NCI-H2227 (cell line): Measurements from ENCODE around the gene PEMT.
A peak's percentile ranks its signal among the peaks of the same experiment; 100 is the strongest.

Experiments used
- DNase-seq: peaks from one replicate; lab custom pipeline; 2025; ENCODE audit not compliant: unreplicated experiment; lab: John Stamatoyannopoulos, UW

The PEMT gene

GRCh38 chr17:17554266-17554665 lies 37.2 kb downstream of the PEMT start:
- DNase-seq: no peak

DNA sequence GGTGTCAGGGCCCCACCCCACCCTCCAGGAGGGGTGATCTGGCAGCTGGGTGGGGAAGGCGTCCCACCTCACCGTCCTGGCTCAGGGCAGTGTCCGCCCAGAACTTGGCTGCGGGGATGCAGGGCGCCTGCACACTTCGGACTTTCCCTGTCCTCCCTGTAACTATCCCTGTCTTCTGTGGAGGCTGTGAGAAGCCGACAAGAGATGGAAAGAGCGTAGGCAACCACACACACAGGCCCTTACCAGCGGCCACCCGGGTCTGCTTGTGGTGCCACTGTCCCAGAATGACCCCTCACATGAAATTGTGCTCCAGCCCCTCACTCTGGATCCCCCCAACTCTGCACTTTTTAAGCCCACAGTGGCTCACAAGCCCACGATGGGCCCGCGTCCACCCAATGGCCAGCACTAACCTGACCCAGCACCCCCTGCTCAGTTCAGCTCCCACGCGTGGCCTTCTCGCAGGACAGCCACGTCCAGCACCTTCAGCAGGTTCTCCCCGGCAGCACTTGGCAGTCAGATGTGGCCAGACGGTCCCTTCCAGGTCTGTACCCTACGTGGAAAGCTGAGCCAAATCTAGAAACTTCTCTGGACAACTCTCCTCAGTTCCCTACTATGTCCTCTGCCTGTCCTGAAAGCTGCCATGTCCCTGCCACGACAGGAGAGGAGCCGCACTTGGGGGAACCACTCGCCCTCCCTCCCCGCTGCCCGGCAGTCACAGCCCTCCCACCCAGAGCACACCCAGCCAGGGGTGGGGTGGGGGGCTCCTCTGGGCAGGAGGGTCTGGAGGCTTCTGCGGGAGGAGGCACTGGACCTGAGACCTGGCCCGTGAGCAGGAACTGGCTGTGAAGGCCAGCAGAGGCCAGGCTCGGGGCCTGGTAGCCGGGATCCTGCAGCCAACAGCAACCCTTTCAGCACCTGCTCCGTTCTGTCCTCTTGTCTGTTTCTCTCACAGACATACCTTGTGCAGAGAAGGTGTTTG lies 38.0 kb downstream of the PEMT start:
- DNase-seq: no peak

GRCh38 chr17:17552351-17553216 lies 38.9 kb downstream of the PEMT start:
- DNase-seq: no peak

GRCh38 chr17:17551361-17551760 lies 40.1 kb downstream of the PEMT start:
- DNase-seq: peak; percentile 66

DNA sequence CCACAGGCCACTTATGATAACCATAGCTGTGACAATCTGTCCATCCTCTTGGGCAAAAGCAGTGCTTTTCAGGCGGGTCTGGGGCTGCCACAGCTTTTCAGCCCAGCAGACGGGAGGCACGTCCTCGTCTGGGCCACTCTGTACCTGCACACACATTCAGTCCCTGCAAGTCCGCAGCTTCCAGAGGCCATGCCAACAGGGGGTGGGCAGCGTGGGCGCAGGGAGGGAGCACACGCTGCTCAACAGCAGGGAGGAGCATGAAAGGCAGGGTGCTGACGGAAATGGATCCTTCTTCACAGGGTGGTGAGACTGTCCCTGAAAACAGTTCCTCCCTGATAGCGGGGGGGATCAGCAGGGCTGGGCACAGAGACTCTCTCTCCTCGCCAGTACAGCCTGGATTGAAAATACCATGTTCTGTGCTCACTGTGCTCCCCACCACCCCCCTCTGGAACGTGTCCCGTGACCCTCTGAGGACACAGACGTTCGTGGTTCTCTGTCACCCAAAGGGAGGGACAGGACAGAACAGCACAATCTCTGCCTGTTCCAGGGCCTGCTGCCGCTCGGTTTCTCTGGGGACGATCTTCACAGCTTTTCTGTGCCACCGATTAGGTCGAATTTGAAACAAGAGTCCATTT lies 41.7 kb downstream of the PEMT start:
- no peak for DNase-seq

DNA sequence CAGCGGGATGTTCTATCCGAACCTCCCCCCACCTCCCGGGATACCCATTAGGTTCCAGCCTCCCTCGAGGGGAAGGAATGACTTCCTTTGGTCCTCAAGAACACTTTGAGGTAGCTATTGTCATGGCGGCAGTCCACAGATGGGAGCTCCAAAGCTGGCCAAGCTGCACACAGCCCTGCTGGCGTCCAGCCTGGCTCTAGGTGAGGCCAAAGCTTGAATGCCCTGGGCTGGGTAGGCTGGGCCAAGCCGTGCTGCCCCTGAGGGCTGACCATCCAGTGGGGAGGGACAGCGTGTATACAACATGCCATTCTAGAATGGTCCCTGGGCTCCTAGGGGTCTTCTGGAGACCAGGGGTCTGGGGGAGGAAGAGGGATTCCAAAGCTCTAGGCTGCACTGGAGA lies 43.5 kb downstream of the PEMT start:
- DNase-seq: no peak

DNA sequence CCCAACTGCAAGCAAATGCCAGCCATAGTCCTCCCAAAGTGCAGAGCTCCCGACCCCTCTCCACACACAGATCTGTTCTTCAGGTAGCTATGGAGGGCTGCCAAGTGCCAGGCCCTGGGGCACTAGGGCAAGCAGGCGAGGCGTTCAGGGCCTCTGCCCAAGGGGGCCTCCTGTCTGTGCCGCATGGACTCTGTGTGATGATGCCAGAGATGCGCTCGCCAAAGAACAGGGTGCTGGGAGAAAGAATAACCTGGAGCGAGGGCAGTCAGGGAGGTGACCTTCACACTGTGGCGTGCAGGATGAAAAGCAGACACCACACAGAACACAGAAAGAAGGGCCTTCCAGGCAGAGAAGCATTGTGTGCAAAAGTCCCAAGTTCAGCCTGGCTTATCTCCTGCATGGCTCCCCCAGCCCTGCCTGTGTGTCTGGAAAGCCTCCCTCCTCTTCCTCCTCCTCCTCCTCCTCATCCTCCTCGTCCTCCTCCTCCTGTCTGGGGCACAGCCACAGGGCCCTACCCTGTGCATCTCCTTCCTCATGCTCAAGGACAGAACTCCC lies 44.2 kb downstream of the PEMT start:
- DNase-seq: no peak

DNA sequence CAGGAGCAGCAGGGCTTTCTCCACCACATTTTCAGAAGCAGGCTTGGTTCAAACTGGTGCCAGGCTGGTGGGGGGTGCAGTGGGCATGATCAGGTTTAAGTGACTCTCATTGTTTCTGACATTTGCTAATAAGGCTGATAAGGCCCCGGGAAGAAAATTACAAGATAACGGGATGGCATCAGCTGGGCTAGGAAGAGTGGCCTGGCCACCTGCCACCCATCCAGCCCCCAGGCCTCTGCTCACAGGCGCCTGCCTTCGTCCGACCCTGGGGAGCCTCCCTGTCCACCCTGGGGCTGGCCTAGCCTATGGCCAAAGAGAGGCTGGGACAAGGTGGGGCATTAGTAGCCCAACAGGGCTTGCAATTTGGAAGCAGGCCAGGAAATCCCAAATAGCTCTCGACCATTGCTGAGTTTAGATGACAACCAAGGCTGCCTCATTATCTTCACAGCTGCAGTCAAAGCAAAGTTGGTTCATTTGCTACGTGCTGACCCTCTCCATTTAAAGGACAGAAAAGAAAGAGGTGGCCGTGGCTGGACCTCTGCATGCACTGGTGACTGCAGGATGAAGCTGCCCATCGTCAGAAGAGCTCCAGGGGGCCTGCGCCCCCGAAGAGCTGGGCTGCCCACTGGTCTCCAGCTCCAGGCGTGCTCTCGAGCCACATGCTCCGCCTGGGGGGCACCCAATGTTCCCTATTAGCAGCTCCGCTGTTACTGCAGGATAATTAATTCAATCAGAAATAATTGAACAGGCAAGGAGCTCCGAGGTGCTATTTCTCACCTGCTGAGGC lies 44.9 kb downstream of the PEMT start:
- DNase-seq: no peak

DNA sequence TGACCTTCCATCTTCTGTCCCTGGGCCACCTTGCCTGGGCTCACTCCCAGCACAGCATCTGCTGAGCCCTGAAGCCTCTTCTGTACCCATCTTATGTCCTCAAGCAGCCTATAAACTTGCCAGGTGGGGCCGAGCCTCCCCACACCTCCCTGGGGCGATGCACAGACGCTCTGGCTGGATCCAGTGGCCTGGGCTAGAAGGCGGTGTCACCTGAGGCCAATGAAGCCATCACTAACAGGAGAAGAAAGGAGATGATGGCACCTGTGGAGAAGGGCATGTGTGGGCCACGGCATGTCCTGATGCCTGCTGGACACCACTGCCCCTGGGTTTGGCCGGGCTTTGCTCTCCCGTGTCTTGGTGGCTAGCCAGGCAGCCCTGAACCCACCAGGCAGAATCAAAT lies 45.5 kb downstream of the PEMT start:
- DNase-seq: no peak

- no peak for DNase-seq
Measured at GRCh38 chr17:17545031-17545820, 46.3 kb downstream of the PEMT start.

DNA sequence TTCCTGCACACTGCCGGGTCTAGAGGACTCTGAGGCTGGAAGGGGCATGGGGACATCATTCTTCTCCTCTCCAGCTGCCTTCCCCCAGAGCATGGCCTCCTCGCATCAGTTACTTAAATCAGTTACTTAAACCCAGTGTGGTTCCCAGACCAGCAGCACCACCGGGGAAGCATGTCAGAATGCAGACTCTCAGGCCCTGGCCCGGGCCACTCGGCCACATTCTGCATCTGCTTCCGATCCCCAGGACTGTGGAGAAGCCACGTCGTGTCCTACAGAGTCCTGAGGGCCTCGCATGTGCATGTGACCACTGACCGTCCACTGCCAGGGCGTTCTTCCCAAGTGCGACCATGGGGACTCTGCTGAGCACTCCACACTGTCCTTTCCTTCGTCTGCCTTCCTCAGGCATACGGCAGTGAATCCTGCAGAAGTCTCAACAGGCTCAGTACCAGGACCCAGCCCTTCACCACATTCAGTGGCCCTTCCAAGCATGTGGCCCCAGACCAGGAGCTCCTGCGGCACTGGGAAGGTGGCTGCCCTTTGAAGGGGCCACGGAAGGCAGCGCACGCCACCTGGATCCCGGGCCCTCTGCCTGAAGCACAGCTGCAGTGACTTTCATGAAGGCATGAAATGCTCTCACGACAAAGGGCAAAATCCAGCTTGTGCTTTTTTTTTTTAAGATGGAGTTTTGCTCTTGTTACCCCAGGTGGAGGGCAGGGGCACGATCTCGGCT lies 48.4 kb downstream of the PEMT start:
- no peak for DNase-seq

DNA sequence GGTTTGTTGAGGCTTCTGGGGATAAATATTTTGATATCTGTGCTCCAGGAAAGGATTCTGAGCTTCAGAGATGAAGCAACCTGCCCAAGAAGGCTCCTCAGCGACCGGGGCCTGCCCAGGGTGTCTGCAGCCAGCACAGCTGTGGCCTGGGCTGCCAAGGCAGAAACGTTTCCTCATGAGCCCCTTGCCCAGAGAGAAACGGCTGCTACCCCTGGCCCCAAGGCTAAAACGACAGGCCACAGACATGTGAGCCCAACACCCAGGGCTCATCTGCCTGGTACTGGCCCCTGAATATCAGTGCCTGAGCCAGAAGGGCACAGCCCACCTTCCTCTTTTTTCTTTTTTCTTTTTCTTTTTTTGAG lies 49.9 kb downstream of the PEMT start:
- no peak for DNase-seq

DNA sequence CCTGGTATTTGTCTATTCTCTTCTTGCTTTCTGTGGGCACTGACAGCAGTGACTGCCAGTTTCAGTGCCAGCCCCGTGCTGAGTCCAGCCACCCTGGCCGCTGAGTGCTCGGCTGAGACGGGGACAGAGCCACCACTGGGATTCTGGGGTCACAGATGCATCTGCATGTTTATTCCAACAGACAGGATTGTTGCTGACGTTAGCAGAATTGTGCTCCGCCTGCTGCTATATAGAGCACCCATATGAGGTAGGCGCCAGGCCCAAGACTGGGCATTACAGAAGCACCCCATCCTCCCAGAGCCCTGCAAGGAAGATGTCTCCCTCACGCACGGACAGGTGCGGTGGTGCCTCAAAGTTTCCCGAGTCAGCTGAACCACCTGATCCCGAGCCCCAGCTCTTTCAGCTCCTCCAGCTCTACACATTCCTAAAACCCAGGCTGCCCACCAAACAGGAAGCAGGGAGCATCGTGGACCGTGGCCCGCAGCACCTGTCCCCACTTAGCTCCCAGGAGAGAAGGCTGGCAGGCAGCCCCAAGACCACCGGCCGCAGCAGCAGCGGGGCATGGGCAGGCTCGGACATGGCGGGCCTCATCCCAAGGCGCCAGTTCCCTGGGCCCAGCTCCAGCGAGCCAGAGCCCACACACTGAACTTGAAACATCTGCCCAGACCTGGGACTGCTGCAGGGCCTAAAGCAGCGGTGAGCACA lies 50.4 kb downstream of the PEMT start:
- DNase-seq: no peak

DNA sequence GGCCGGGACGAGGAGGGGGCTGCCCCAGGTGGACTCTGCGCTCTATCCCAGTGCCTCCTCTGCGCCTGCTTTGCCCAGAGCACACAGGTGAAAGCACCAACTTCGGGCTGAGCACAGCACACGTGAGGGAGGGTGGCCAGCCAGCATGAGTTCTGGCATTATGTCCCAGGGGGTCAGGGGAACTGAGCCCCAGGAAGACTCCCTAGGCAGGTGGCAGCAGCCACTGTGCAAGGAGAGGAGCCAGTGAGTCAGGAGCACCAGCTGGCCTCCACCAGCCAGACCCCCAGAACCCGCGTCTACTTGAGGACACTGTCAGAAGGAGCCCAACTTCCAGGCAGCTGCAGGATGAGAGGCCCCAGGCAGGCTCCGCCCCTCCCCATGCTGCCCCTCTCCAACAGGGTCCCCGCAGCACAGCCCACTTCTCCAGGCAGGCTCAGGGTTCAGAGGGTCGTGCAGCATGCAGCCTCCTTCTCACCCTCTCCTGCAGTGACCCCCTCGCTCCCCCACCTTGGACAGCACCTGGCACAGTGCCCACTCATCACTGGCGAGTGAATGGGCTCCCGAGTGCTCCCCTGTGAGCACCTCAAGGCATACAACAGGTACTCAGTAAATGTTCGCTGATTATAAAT lies 51.1 kb downstream of the PEMT start:
- no peak for DNase-seq

DNA sequence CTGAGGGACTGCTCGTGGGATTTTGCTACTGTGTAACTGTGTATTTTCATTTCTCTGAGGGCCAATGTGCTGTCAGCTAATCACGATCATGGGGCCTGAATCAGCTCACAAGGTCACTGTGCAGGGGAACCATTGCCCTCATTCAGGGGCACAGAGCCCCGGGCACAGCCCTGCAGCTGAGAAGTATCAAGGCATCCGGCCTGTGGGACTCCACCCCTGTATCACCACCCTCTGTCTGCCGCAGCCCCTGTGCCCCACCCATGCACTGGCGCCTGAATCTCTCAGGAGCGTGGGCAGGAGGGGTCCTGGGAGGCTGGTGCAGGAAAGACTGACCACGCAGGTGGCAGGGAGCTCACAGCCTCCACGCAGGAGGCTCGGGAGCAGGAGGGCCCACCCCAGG lies 51.9 kb downstream of the PEMT start:
- DNase-seq: no peak

DNA sequence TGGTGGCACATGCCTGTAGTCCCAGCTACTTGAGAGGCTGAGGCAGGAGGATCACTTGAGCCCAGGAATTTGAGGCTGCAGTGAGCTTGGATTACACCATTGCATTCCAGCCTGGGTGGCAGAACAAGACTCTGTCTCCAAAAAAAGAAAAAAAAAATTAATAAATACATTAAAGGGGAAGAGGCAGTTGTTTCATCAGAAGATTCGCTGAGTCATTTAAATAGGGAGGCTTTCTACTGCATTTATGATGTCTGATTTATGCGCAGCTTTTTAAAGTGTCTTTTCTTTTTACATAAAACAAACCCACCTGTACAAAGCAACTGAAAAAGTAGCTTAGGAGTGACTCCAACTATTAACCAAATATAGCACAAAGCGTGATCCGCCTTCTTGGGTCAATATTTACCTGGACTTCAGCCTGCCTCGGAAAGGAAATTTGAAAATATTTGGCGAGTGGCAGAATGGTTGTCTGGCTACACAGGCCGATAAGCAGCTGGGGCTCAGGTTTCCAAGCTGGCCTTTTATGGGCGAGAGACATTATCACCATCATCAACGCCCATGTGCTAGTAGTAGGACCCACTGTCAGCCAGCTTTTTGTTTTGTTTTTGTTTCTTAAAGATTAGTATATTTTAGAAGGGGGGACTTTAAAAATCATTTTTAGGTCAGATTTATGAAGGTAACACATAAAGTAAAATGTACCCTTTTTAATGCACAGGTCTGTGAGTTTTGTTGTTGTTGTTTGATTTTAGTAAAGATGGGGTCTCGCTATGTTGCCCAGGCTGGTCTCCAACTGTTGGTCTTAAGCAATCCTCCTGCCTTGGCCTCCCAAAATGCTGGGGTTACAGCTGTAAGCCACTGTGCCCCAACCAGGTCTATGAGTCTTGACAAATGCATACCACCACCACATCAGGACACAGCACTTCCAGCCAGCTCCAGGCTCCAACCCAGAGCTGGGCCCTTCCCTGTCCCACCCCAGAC lies 52.8 kb downstream of the PEMT start:
- DNase-seq: no peak
